Activated T-cell treated with anti-CD3 and anti-CD28 coated beads, Interleukin-2, amount 50 U/mL, for 72 hours (primary cell): ENCODE results near the gene HAUS3. TPM values are rescaled to one million over a fixed set of nuclear protein-coding genes. Genes with fewer than 3 reads are reported as not detected.

Source experiments
- ATAC-seq, 2 donors: fragments of 150-1000 bp; cut with Tn5 transposase; replicated peaks in 1 of 2; 2 replicates each; pipeline ENCODE4 v1.10.0; 2021; ENCODE audit warnings: moderate library complexity in 2 of 2, mild to moderate bottlenecking in 1 of 2
- DNase-seq, 2 donors: peaks; one replicate each; pipeline ENCODE4 v3.0.0; 2021 to 2022; ENCODE audit warnings: mixed read lengths in 1 of 2
- H3K27ac Mint-ChIP-seq: one replicate; pipeline ENCODE4 v1.8.0; 2022; ENCODE audit warnings: mild to moderate bottlenecking, moderate library complexity, mixed read lengths
- H3K27me3 Mint-ChIP-seq: one replicate; pipeline ENCODE4 v1.8.0; 2022; ENCODE audit warnings: low read depth, mixed read lengths
- H3K36me3 Mint-ChIP-seq, 2 donors: one replicate each; pipeline ENCODE4 v1.8.0; 2022; ENCODE audit warnings: mixed read lengths in 2 of 2, mild to moderate bottlenecking in 1 of 2; ENCODE audit not compliant: insufficient read depth in 2 of 2
- H3K4me1 Mint-ChIP-seq: one replicate; pipeline ENCODE4 v1.8.0; 2022; ENCODE audit warnings: low read depth, mixed read lengths
- H3K4me3 Mint-ChIP-seq, 2 donors: one replicate each; pipeline ENCODE4 v1.8.0; 2022; ENCODE audit warnings: mild to moderate bottlenecking in 2 of 2, mixed read lengths in 2 of 2, moderate library complexity in 2 of 2
- H3K9me3 Mint-ChIP-seq, 2 donors: one replicate each; pipeline ENCODE4 v1.8.0; 2022; ENCODE audit warnings: mixed read lengths in 2 of 2
- total RNA-seq, 2 donors: library from RNA; stranded (reverse); gene quantifications; one replicate each; pipeline ENCODE4 v1.2.3, GENCODE V29; 2022

HAUS3 gene
- total RNA-seq, 2 donors from 2014 or later, result 21.0 to 21.7 TPM

DNA sequence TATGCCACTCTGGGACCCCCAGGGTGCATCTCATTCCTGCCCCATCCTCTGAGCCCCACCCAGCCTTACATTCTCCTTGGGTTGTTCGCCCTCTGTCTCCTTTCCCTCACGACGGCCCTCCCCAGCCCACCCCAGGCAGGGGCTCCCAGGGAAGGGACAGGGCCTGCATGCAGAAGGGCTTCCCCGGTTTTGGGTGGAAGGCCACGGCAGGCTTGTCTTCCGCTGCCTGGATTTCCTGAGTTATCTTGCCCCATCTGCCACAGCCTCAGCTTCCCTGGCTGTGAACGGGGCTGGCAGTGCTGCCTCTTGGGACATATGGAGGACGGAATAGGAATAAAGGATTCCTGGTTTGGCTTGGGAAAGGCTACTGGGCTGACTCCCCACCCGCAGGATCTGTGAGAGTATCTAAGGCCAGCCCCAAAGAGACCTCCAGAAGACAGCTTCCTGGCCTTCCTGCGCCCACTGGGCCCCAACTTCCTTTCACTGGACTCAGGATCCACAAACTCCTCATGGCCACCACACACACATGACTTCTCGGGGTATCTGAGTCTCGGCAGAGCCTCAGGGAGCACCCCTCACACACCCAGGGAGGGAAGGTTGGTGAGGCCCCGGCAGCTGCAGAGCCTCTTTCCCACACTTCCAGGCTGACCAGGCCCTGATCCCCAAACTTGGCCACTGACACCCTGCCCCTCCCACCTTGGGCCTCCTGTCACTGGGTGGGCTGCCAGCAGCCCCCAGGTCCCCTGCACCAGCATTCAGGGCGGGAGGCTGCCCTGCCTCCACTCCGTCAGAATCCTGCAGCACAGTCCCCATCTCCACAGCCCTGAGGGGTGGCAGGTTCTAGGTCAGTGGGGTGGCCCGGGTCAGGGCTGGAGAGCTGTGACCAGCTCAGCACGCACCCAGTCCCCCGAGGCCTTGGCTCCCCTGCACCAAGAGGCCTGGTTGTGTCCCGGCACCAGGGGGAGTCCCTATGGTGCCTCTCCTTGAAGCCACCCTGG is 23.5 kb upstream of the HAUS3 start:
- H3K4me3 Mint-ChIP-seq, result no peak overlapping the region
- H3K36me3 Mint-ChIP-seq, result no peaks in the 10 kb centered on the region
- DNase-seq, result no peak
- H3K4me1 Mint-ChIP-seq, result no peaks in the 10 kb centered on the region
- ATAC-seq, result no peak
- H3K27ac Mint-ChIP-seq, result no peak overlapping the region
- no peaks in the 10 kb centered on the region for H3K27me3 Mint-ChIP-seq
- no peaks in the 10 kb centered on the region for H3K9me3 Mint-ChIP-seq

DNA sequence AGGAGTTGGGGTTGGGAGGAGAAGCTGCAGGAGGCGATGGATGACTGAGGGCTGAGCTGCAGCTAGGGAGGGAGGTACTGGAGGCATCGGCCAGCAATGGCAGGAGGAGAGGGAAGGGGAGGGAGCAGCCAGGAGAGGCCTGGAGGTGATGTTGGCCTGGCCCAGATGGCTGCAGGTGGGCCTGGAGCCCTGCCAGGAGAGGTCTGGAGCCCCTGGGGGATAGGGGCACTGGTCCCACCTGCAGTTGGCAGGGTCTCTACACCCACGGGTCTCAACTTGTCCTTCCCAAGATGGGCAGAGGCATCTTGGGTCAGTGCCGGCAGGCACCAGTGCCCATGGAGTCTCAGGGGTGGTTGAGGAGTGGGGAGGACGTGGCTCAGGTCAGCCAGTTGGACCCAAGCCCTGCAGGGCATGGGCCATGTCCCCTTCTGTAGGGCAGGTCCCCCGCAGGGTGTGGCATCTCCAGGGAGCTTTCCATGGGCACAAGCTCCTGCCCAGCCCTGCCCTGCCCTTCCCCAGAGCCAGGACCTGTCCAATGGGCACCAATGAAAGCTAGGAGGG is 22.6 kb upstream of the HAUS3 start:
- Mint-ChIP-seq H3K36me3 (no peaks in the 10 kb centered on the region), H3K4me3 (no peak overlapping the region), H3K27me3 (no peaks in the 10 kb centered on the region), H3K9me3 (no peaks in the 10 kb centered on the region), H3K4me1 (no peaks in the 10 kb centered on the region), H3K27ac (no peak overlapping the region)
- DNase-seq (no peak), ATAC-seq (no peak)

DNA sequence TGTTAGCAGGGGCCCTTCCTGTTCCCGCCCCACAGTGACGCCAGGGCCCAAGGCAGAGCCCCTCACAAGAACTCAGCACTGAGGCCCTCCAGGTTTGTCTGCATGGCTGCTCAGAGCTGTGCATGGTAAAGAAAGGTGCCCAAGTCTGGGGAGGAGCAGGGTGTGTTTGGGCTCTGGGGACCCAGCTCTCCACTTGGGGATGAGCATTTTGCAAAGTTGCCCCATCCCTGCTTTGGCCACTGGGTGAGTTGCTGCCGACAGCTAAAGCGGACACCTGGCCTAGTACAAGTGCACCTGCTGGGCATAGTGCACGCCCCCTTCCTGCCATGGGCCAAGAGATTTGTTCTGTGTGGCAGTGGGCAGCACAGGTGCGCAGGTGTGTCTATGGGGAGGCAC is 22.0 kb upstream of the HAUS3 start:
- Mint-ChIP-seq H3K36me3 (no peaks in the 10 kb centered on the region), H3K4me3 (peak overlapping the region in 1 of 2 donors; percentile 80), H3K27me3 (no peaks in the 10 kb centered on the region), H3K4me1 (no peaks in the 10 kb centered on the region), H3K27ac (no peak overlapping the region), H3K9me3 (no peaks in the 10 kb centered on the region)
- ATAC-seq (no peak), DNase-seq (no peak)

DNA sequence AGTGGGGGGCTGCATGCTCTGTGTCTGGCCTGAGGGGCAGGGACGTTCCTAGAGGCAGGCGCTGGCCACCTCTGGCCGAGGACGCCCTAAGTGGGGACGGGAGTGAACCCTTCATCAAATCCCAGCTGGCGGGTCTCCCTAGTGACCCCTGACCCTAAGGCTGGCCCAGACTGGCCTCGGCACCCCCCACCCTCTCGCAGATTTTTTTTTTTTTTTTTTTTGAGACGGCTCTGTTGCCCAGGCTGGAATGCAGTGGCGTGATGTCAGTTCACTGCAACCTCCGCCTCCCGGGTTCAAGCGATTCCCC is 21.0 kb upstream of the HAUS3 start:
- Mint-ChIP-seq H3K36me3 (no peaks in the 10 kb centered on the region), H3K27me3 (no peaks in the 10 kb centered on the region), H3K9me3 (no peaks in the 10 kb centered on the region), H3K27ac (no peak overlapping the region), H3K4me1 (no peaks in the 10 kb centered on the region), H3K4me3 (peak overlapping the region; percentile 79 to 80)
- ATAC-seq (no peak), DNase-seq (no peak)

DNA sequence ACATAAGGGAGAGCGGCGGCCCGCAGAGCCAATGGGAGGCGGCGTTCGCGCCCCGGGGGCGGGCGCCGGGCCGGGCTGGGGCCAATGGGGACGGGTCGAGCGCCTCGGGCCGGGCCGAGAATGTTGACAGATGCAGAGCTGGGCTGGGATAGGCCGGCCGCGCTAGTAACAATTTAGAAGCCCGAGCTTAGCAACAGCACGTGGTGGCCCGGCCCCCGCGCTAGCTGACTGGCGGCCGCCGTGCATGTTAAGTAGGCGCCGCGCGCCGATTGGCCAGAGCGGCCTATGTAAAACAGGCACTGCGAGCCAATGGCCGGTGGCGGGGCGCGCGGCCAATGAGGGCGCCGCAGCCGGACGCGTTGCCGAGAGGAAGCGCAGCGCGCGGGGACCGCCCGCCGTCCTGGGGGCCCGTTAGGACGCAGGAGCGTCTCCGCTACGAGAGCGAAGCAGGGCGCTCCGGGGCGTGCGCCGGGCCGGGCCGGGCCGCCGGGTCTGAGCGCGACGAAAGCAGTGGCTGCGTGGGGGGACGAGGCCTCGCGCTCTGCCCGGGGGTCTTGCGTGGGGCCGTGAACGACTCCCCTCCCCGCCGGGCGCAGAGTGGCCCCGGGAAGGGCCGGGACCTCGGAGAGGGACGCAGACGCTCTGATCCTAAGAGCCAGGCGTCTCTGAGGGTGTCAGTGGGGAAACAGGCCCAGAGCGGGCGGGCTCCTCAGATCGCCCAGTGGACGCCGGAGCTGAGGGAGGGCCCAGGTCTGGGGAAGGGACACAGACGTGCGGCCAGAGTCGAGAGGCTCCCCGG is 20.4 kb upstream of the HAUS3 start:
- no peaks in the 10 kb centered on the region for H3K4me1 Mint-ChIP-seq
- ATAC-seq (peak; percentile 92), DNase-seq (peak; percentile 98)
- H3K27me3 Mint-ChIP-seq, result no peaks in the 10 kb centered on the region
- H3K9me3 Mint-ChIP-seq, result no peaks in the 10 kb centered on the region
- peak overlapping the region; percentile 79 to 80 for H3K4me3 Mint-ChIP-seq
- no peaks in the 10 kb centered on the region for H3K36me3 Mint-ChIP-seq
- H3K27ac Mint-ChIP-seq, result peak overlapping the region; percentile 71

DNA sequence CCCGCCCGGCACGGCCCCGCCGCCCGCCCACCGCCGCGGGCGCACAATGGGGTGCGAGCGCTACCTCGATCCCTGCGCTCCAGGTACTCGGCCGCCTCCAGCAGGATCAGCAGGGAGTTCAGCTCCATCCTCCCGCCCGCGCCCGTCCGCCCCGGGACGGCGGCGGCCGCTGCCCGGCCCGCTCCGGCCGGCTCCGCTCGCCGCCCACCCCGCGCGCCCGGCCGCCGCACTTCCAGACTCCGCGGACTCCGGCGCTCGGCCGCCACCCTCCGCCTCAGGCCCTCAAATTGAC is 19.9 kb upstream of the HAUS3 start, which contains the start of gene MXD4:
TSS of gene MXD4 (minus strand) at position 257 of the 292 bp plus-strand sequence. CDS start at position 128, 129 bp downstream.
- ATAC-seq (no peak), DNase-seq (no peak)
- H3K4me1 Mint-ChIP-seq, result no peaks in the 10 kb centered on the region
- H3K27ac Mint-ChIP-seq, result peak within 1 kb of the TSS; percentile 71
- peak within 1 kb of the TSS; percentile 79 to 80 for H3K4me3 Mint-ChIP-seq
- H3K36me3 Mint-ChIP-seq, result no peaks in the 10 kb centered on the region
- H3K27me3 Mint-ChIP-seq, result no peaks in the 10 kb centered on the region
- H3K9me3 Mint-ChIP-seq, result no peaks in the 10 kb centered on the region

DNA sequence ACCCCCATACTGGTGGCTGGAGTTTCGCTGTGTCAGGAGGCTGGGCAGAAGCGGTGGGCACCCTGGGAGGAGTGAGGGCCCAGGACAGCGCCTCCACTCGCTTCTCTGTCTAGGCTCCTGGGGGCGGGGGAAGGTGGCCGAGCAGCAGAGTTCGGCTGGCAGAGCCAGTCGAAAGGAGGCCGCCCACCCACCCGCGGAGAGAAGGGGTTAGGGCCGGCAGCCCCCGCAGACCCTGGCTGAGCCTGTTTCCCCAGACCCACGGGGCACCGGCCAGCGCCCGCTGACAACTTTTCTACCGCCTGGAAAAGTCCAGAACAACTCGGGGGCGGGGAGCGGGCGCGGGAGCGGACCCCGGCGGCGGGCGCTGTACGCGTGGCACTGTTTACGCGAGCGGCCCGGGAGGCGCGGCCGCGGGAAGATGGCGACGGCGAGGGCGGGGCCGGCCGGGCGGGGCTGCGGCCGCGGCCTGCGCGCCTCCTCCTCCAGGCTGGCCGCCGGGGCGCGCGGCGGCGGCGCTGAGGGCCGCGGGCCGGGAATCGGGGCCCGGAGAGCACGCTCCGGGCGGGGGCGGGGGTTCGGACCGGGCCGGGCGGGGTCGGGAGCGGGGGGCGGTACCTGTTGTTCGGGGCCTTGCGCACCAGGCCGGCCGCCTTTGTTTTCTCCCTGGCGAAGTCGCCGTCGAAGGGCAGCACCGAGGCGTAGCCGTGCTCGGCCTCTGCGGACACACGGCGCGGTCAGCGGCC is 19.4 kb upstream of the HAUS3 start:
- Mint-ChIP-seq H3K9me3 (no peaks in the 10 kb centered on the region), H3K27ac (no peak overlapping the region), H3K4me1 (no peaks in the 10 kb centered on the region), H3K27me3 (no peaks in the 10 kb centered on the region), H3K4me3 (peak overlapping the region; percentile 79), H3K36me3 (no peaks in the 10 kb centered on the region)
- ATAC-seq, result peak; percentile 40 to 41
- peak; percentile 76 to 79 for DNase-seq

DNA sequence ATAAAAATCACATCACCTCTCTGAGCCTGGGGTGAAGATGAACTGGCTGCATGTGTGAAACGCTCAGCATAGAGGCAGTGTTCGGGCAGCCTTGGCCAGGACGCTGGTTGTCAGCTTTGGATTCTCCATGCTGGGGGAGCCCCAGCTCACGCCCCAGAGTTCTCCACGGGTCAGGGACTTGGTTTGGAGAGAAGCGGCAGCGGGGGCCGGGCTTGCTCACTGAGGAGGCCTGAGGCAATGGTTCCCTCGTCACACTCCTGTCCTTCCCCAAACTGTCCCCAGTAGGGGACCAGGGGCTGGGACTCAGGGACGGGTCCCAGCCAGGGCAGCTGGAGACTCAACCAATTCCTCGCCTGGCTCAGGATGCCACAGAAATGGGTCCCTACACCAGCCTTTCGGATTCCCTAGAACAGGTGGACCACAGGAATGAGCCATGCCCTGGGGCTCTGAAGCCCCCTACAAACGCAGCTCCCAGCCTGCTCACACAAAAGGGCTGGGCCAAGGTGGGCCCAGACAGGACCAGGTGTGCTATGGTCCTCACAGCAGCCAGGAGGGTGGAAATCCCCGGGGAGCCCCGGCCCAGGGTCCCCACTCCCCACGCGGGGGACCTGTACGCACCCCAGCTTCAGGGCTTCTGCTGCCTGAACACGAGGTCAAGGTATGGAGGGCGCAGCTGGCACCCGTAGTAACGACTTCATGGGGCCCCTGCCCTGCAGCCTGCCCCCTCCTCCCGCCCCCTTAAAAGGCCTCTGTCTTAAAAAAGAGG is 18.6 kb upstream of the HAUS3 start:
- Mint-ChIP-seq H3K36me3 (no peaks in the 10 kb centered on the region), H3K27ac (no peak overlapping the region), H3K4me1 (no peaks in the 10 kb centered on the region), H3K9me3 (no peaks in the 10 kb centered on the region), H3K4me3 (peak overlapping the region; percentile 79), H3K27me3 (no peaks in the 10 kb centered on the region)
- DNase-seq (no peak), ATAC-seq (no peak)

DNA sequence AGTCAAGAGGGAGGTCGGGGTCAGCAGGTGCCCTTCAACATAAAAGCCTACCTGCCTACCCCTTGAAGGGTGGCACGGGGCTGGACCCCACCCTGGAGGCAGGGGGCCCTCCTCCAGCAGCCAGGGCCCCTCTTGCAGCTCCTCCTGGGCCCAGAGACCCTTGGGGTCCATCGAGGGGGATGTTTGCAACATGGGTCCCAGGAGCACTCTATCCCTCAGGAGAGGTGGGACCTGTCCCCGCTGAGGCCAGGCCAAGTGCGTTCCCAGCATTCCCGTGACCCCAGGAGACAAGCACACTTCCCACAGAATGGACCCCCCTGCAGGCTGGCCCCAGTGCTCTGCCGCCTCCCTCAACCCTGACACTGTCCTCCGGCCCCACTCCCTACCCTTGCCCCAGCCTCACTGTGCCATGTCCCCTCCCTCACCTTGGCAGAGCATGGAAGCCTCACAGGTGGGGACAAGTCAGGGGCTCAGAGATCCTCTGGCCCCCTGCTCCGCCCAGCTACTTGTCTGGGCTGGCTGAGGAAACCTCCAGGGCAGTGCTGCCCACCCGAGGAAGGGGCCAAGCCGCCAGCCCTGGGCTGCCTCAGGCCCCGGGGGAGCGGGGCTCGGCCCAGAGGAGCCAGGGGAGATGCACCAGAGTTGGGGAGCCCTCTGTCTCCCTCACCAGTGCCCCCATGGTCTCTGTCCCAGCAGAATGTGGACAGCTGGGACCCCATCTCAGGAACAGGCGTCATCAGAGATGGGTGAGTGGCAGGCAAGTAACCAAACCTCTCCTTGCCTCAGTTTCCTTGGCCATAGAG is 17.8 kb upstream of the HAUS3 start:
- H3K27me3 Mint-ChIP-seq, result no peaks in the 10 kb centered on the region
- H3K36me3 Mint-ChIP-seq, result no peaks in the 10 kb centered on the region
- H3K27ac Mint-ChIP-seq, result no peak overlapping the region
- ATAC-seq (no peak), DNase-seq (no peak)
- no peaks in the 10 kb centered on the region for H3K4me1 Mint-ChIP-seq
- H3K4me3 Mint-ChIP-seq, result peak overlapping the region in 1 of 2 donors; percentile 79
- no peaks in the 10 kb centered on the region for H3K9me3 Mint-ChIP-seq

DNA sequence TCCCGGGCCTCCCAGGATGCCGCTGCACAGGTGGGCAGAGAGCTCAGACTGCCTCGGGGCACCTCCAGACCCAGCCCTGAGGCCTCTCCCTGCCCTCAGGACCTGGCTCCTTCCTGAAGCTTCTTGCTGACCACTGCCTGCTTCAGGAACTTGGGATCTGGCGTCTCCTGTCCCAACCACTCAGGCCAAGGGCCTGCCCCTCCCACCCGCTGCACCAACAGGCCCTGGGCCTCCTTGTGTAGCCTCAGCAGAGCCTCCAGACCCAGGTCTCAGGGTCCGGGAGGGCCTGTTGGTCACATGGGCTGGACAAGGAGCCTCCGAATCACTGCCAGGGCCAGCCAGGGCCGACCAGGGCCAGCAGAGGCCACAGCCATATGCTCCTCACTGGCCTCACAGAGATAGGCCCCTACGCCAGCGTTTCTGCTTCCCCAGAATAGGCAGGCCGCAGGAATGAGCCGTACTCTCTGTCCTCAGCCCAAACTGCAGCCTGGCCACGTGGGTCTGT is 17.2 kb upstream of the HAUS3 start:
- Mint-ChIP-seq H3K4me3 (no peak overlapping the region), H3K36me3 (no peaks in the 10 kb centered on the region), H3K9me3 (no peaks in the 10 kb centered on the region), H3K4me1 (no peaks in the 10 kb centered on the region), H3K27me3 (no peaks in the 10 kb centered on the region), H3K27ac (no peak overlapping the region)
- DNase-seq (no peak), ATAC-seq (no peak)

DNA sequence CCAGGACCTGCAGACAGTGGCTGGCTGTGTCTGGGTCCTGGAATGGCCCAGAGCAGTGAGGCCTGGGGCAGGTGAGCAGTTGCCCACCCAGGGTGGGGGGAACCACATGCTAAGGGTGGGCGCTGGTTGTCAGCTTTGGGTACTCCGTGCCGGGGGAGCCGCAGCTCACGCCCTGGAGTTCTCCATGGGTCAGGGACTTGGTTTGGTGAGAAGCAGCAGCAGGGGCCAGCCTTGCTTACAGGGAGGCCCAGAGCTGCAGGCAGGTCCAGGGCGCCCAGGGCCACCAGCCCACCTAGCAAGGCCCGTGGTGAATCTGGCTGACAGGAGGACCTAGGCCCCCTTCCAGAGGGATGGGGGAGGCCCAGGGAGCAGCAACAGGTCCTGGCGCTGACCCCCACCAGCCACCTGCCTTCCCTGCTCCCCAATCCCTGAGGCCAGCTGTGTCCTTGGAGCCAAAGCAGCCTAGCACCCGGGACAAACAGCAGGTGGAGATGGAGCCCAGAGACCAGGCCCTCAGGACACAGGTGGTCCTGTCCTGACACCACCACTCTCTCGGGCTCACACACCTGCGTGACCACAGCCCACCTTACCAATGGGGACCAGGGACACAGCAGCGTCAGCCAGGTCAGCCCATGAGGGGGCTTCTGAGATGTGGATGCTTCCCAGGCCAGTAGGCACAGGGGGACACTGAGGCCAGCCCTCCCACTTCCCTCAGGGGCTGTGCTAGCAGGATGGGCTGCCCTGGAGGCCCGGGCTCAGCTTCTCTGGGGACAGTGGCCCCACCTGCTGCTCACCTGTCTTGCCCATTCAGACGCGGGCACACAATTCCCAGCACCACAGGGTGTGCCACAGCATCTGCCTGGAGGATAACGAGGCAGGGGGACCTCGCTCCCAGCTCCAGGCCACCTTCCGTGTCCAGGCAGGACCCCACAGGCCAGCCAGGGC is 16.4 kb upstream of the HAUS3 start:
- ATAC-seq (no peak), DNase-seq (no peak)
- no peaks in the 10 kb centered on the region for H3K4me1 Mint-ChIP-seq
- no peaks in the 10 kb centered on the region for H3K36me3 Mint-ChIP-seq
- H3K27ac Mint-ChIP-seq, result no peak overlapping the region
- no peaks in the 10 kb centered on the region for H3K27me3 Mint-ChIP-seq
- no peak overlapping the region for H3K4me3 Mint-ChIP-seq
- no peaks in the 10 kb centered on the region for H3K9me3 Mint-ChIP-seq
